Astrocyte (in vitro differentiated cells and primary cell): ENCODE measurements around the gene PFDN1.

Experiments
- EZH2 ChIP-seq: IDR thresholded peaks from 2 replicates; pipeline ENCODE4 v1.6.1; 2012; ENCODE audit warnings: mild to moderate bottlenecking, low read length, inconsistent platforms; ENCODE audit not compliant: insufficient read depth
- TF ChIP-seq, protein P1 (sequence below): IDR thresholded peaks from 2 replicates; pipeline ENCODE4 v1.5.1; 2011; ENCODE audit warnings: low read depth, mild to moderate bottlenecking, inconsistent platforms, low read length, moderate library complexity; ENCODE audit not compliant: insufficient read depth

DNA sequence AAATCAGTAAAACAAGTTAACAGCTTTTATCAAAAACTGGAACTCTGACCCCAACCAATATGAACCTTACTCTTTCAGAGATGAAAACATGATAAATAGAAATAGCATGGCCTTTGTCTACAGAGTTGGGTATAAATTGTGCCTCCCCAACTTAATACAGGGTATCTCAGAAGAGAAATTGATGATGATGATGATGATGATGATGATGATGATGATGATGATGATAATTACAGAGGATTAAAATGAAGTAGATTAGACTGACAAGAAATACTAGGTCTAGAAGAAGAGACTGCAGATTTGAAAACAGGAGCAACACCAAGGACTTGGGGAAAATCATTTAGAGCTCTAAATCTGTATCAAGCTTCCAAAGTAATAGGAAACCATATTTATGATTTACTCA lies 27.1 kb downstream of the PFDN1 start:
- TF ChIP-seq, protein P1, sequence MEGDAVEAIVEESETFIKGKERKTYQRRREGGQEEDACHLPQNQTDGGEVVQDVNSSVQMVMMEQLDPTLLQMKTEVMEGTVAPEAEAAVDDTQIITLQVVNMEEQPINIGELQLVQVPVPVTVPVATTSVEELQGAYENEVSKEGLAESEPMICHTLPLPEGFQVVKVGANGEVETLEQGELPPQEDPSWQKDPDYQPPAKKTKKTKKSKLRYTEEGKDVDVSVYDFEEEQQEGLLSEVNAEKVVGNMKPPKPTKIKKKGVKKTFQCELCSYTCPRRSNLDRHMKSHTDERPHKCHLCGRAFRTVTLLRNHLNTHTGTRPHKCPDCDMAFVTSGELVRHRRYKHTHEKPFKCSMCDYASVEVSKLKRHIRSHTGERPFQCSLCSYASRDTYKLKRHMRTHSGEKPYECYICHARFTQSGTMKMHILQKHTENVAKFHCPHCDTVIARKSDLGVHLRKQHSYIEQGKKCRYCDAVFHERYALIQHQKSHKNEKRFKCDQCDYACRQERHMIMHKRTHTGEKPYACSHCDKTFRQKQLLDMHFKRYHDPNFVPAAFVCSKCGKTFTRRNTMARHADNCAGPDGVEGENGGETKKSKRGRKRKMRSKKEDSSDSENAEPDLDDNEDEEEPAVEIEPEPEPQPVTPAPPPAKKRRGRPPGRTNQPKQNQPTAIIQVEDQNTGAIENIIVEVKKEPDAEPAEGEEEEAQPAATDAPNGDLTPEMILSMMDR = no peak
- no peak for TF ChIP-seq EZH2
